Panc1 (cell line): ENCODE measurements around the gene DUSP16. TPM values are rescaled to one million over a fixed set of nuclear protein-coding genes. Genes with fewer than 3 reads are reported as not detected.

ENCODE experiments used
- ATAC-seq: fragments of 200-7000 bp; cut with Tn5 transposase; 2 replicates; pipeline ENCODE4 v1.9.1; 2020; ENCODE audit warnings: mild to moderate bottlenecking, moderate library complexity
- BruUV-seq: library from RNA; stranded (reverse); fragments of 400-500 nt; replicated peaks from 2 replicates; lab custom pipeline; 2021; lab: Mats Ljungman, UMichigan
- CTCF ChIA-PET: fragments of 300-600 bp; sonication (Branson Sonifier 250); formaldehyde crosslinking; loops from one replicate; lab custom pipeline; 2022; ENCODE audit warnings: antibody characterized with exemption; lab: Charles Lee
- POLR2A ChIA-PET: fragments of 300-600 bp; sonication (Branson Sonifier 250); formaldehyde crosslinking; loops from one replicate; lab custom pipeline; 2022; ENCODE audit warnings: antibody characterized with exemption; lab: Charles Lee
- DNase-seq: peaks from one replicate; pipeline ENCODE4 v3.0.0-alpha.2; 2010; ENCODE audit warnings: low read depth, low spot score
- H3K27ac ChIP-seq: 2 replicates; pipeline ENCODE4 v1.5.1; 2011; ENCODE audit warnings: mild to moderate bottlenecking, low read length, inconsistent platforms
- H3K27me3 ChIP-seq: fragments of 200-500 bp; sonication (Bioruptor generic); 2 replicates; pipeline ENCODE4 v1.6.0; 2014; ENCODE audit warnings: low read length, inconsistent platforms; ENCODE audit not compliant: control insufficient read depth, insufficient read depth
- H3K36me3 ChIP-seq: fragments of 200-500 bp; sonication (Bioruptor generic); 2 replicates; pipeline ENCODE4 v1.5.1; 2014; ENCODE audit warnings: inconsistent platforms, mild to moderate bottlenecking, low read length, moderate library complexity; ENCODE audit not compliant: control insufficient read depth, insufficient read depth
- H3K4me1 ChIP-seq: 2 replicates; pipeline ENCODE4 v1.5.1; 2011; ENCODE audit warnings: inconsistent platforms, mild to moderate bottlenecking, low read length, moderate library complexity; ENCODE audit not compliant: control insufficient read depth, insufficient read depth
- H3K4me3 ChIP-seq, 2 experiments: 2 replicates each; pipeline ENCODE4 v1.5.1; 2011 to 2012; ENCODE audit warnings: low read depth in 2 of 2, low read length in 2 of 2, mild to moderate bottlenecking in 2 of 2, inconsistent platforms in 1 of 2, moderate library complexity in 1 of 2
- H3K9me3 ChIP-seq: fragments of 200-500 bp; sonication (Bioruptor generic); 2 replicates; pipeline ENCODE4 v1.5.1; 2014; ENCODE audit warnings: low read depth, mild to moderate bottlenecking, inconsistent platforms, low read length, moderate library complexity; ENCODE audit not compliant: control insufficient read depth, insufficient read depth
- CTCF ChIP-seq: fragments of 450-650 bp; IDR thresholded peaks from 2 replicates; pipeline ENCODE4 v1.5.1; 2017; ENCODE audit warnings: mild to moderate bottlenecking
- POLR2AphosphoS5 ChIP-seq: IDR thresholded peaks from 2 replicates; pipeline ENCODE4 v1.6.1; 2012; ENCODE audit warnings: mild to moderate bottlenecking, low read depth, low read length, moderate library complexity
- REST ChIP-seq, 2 experiments: IDR thresholded peaks; 2 replicates each; pipeline ENCODE4 v1.6.1; 2011 to 2012; ENCODE audit warnings: low read depth in 2 of 2, control low read depth in 1 of 2, low read length in 1 of 2, mild to moderate bottlenecking in 1 of 2, moderate library complexity in 1 of 2; ENCODE audit not compliant: insufficient read depth in 1 of 2
- SIN3A ChIP-seq: IDR thresholded peaks from 2 replicates; pipeline ENCODE4 v1.6.1; 2012; ENCODE audit warnings: low read depth, mild to moderate bottlenecking, low read length, moderate library complexity, borderline replicate concordance; ENCODE audit not compliant: insufficient read depth
- TCF7L2 ChIP-seq: IDR thresholded peaks from 2 replicates; pipeline ENCODE4 v1.6.1; 2011; ENCODE audit warnings: mild to moderate bottlenecking, low read depth, low read length, inconsistent platforms
- in situ Hi-C: cut with HindIII; loops from 2 replicates; pipeline ENCODE4 v1.10.0; 2016; ENCODE audit warnings: low sequenced_read_pairs, low pct_unique_long_range_greater_than_20kb
- intact Hi-C: fragments of 100-400 bp; cut with micrococcal nuclease; formaldehyde crosslinking; loops from one replicate; pipeline ENCODE4 v1.10.0; 2022; ENCODE audit not compliant: unreplicated experiment
- total RNA-seq: library from RNA; stranded (reverse); gene quantifications from one replicate; pipeline ENCODE4 v1.2.1, GENCODE V29; 2021; ENCODE audit not compliant: unreplicated experiment

DUSP16 gene
- total RNA-seq, 1 experiment from 2014 or later, result 12.9 TPM

- BruUV-seq, result no TSS peak
- POLR2A ChIA-PET, result no interaction called here
- no peaks in the 10 kb centered on the region for H3K9me3 ChIP-seq
These were observed 101.4 kb downstream of the DUSP16 start for GRCh38 chr12:12460935-12461922.

GRCh38 chr12:12456637-12457036, 106.0 kb downstream of the DUSP16 start:
- POLR2A ChIA-PET, result no interaction called here
- CTCF ChIA-PET, result no interaction called here
- intact Hi-C loops (no loop called here), in situ Hi-C loops (no loop called here)
- no peak overlapping the region for H3K27ac ChIP-seq
- H3K9me3 ChIP-seq, result no peaks in the 10 kb centered on the region
- H3K27me3 ChIP-seq, result no peaks in the 10 kb centered on the region
- ATAC-seq, result no peak
- no peak for DNase-seq
- no peak overlapping the region for H3K4me3 ChIP-seq
- H3K36me3 ChIP-seq, result no peaks in the 10 kb centered on the region
- BruUV-seq, result no TSS peak
- H3K4me1 ChIP-seq, result no peaks in the 10 kb centered on the region
- TF ChIP-seq TCF7L2 (no peak), REST (IDR thresholded peaks at IDR 0.05; ENCODE audit: insufficient read depth in 1 of 2, low read depth in 2 of 2, low read length in 1 of 2) (no peak), SIN3A (no peak), CTCF (no peak)

More at GRCh38 chr12:12460935-12461922, 101.4 kb downstream of the DUSP16 start:
- intact Hi-C loops (no loop called here), in situ Hi-C loops (no loop called here)
- no peak overlapping the region for H3K27ac ChIP-seq
- H3K4me1 ChIP-seq, result no peaks in the 10 kb centered on the region
- DNase-seq, result no peak
- H3K4me3 ChIP-seq, result no peak overlapping the region
- no peak for ATAC-seq
- CTCF ChIA-PET, result no interaction called here
- no peaks in the 10 kb centered on the region for H3K36me3 ChIP-seq
- TF ChIP-seq SIN3A (no peak), POLR2AphosphoS5 (no peak), REST (IDR thresholded peaks at IDR 0.05; ENCODE audit: insufficient read depth in 1 of 2, low read depth in 2 of 2, low read length in 1 of 2) (no peak), TCF7L2 (no peak), CTCF (no peak)
- H3K27me3 ChIP-seq, result no peaks in the 10 kb centered on the region
